T-helper 17 cell (primary cell): Measurements from ENCODE around the gene ZMYND10. TPM values are rescaled to one million over a fixed set of nuclear protein-coding genes. Genes with fewer than 3 reads are reported as not detected.
A peak's percentile ranks its signal among the peaks of the same experiment; 100 is the strongest.

ENCODE experiments used
- ATAC-seq: fragments of 150-1000 bp; cut with Tn5 transposase; 2 replicates; pipeline ENCODE4 v1.10.0; 2021; ENCODE audit warnings: mild to moderate bottlenecking, moderate library complexity
- DNase-seq, 3 donors: peaks; one replicate each; pipeline versions ENCODE4 v3.0.0 to v3.0.0-alpha.2; 2020 to 2021
- H3K9me3 ChIP-seq: one replicate; pipeline ENCODE4 v1.7.0; 2013; ENCODE audit warnings: low read length, mild to moderate bottlenecking; ENCODE audit not compliant: control insufficient read depth, poor library complexity, severe bottlenecking
- H3K27ac Mint-ChIP-seq: one replicate; pipeline ENCODE4 v1.8.0; 2022; ENCODE audit warnings: mild to moderate bottlenecking, moderate library complexity, mixed read lengths
- H3K27me3 Mint-ChIP-seq: one replicate; pipeline ENCODE4 v1.8.0; 2022; ENCODE audit warnings: mixed read lengths
- H3K36me3 Mint-ChIP-seq: one replicate; pipeline ENCODE4 v1.8.0; 2022; ENCODE audit warnings: low read depth, mixed read lengths
- H3K4me1 Mint-ChIP-seq: one replicate; pipeline ENCODE4 v1.8.0; 2022; ENCODE audit warnings: mild to moderate bottlenecking, mixed read lengths
- H3K4me3 Mint-ChIP-seq: one replicate; pipeline ENCODE4 v1.8.0; 2022; ENCODE audit warnings: mild to moderate bottlenecking, moderate library complexity, mixed read lengths
- total RNA-seq, 4 donors: library from RNA in 2 of 4; stranded (reverse) in 2 of 4; gene quantifications; one replicate each; pipeline ENCODE4 v1.2.3 and lab custom pipeline; 2022 to 2026

The ZMYND10 gene
- total RNA-seq, 2 donors from 2014 or later = 1.1 to 1.3 TPM

DNA sequence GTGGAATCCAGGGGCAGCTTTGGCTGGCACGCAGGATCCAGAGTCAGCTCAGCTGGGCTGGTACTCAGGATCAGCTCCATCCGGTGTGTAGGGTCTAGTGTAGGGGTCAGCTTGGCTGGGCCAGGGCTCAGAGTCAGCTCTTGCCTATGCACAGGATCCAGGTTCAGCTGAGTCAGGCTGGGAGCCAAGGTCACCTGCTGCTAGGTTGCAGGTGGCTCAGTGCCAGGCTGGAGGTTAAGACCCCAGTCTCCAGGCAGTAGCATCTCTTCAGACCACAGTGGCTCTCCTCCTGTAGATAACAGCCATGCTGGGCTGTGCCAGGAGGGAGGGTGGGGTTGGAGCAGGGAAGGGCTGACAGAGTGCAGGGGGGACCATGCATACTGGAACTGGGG, 48.2 kb downstream of the ZMYND10 start:
- Mint-ChIP-seq H3K27ac (peak overlapping the region; percentile 97), H3K4me1 (peaks cover 28% of the 10 kb centered on the region), H3K36me3 (no peaks in the 10 kb centered on the region), H3K4me3 (no peak overlapping the region), H3K27me3 (no peaks in the 10 kb centered on the region)
- H3K9me3 ChIP-seq = no peaks in the 10 kb centered on the region
- DNase-seq = no peak
- ATAC-seq = no peak

DNA sequence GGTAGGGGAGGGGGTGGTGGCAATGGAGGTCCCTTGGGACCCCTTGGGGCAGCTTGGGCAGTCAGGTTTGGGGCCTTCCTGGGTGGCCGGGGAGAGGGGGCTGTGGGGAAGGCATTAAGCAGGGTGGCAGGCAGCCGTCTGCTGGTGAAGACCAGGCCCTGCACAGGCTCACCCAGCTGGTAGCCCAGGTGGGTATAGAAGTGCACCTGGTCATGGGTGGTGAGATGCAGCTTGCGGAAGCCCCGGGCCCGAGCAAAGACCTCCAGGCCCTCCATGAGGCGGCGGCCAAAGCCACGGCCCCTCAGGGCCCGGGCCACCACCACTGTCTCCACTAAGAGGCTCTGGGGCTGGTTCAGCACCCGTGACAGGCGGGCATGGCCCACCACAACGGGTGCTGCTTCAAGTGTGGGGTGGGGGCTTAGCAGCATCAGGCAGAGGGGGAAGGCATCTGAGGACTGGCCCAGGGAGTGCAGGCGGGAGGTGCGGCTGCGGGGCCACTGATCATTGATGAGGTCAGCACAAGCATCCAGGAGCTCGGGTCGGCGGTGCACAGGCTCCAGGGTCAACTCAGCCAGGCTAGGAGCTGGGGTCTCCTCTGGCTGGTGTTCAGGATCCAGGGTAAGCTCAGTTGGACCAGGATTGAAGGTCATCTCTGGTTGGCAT, 48.7 kb downstream of the ZMYND10 start:
- Mint-ChIP-seq H3K4me1 (peaks cover 30% of the 10 kb centered on the region), H3K4me3 (peak overlapping the region; percentile 55), H3K27ac (peak overlapping the region; percentile 97), H3K36me3 (no peaks in the 10 kb centered on the region), H3K27me3 (no peaks in the 10 kb centered on the region)
- ATAC-seq (no peak), DNase-seq (no peak)
- no peaks in the 10 kb centered on the region for H3K9me3 ChIP-seq

DNA sequence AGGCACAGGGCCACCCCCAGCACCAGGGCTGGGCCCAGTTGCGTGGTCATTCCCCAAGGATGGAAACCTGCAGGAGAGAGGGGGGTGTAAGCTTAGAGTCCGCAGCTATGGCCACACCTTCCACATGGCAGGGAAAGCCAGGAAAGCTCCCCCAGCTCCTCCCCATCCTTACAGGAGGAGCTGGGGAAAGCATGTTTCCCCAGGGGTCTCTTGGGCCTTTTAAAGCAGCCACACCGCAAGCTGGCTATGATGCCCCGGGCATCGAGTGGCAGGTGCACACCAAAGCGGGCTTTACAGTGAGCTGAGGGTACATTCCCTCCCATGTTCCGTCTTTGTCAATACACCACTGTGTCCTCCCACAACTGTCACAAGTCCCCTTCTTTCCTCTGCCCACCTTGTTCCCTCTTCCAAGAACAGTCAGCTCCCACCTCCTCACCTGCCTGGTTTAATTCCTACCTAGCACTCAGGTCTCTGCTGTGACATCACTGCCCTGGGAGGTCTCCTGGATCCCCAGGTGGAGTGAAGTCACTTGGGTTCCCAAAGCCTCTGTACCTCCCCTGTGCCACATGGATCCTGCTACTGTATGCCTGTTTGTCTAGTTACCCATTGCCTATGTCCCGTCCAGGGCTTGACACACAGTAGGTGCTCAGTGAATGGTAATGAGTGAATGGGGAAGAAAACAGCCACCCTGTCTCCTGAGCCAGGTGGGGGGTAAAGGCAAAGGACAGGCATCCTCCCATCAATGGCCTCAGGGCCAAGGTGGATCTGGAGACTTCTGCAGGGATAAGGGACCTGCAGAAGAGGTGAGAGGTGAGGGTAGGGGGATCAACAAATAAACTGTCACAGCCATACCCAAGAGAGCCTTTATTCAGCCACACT, 49.7 kb downstream of the ZMYND10 start:
- DNase-seq (no peak), ATAC-seq (no peak)
- Mint-ChIP-seq H3K27me3 (no peaks in the 10 kb centered on the region), H3K4me1 (peaks cover 32% of the 10 kb centered on the region), H3K36me3 (no peaks in the 10 kb centered on the region), H3K27ac (no peak overlapping the region), H3K4me3 (no peak overlapping the region)
- no peaks in the 10 kb centered on the region for H3K9me3 ChIP-seq

DNA sequence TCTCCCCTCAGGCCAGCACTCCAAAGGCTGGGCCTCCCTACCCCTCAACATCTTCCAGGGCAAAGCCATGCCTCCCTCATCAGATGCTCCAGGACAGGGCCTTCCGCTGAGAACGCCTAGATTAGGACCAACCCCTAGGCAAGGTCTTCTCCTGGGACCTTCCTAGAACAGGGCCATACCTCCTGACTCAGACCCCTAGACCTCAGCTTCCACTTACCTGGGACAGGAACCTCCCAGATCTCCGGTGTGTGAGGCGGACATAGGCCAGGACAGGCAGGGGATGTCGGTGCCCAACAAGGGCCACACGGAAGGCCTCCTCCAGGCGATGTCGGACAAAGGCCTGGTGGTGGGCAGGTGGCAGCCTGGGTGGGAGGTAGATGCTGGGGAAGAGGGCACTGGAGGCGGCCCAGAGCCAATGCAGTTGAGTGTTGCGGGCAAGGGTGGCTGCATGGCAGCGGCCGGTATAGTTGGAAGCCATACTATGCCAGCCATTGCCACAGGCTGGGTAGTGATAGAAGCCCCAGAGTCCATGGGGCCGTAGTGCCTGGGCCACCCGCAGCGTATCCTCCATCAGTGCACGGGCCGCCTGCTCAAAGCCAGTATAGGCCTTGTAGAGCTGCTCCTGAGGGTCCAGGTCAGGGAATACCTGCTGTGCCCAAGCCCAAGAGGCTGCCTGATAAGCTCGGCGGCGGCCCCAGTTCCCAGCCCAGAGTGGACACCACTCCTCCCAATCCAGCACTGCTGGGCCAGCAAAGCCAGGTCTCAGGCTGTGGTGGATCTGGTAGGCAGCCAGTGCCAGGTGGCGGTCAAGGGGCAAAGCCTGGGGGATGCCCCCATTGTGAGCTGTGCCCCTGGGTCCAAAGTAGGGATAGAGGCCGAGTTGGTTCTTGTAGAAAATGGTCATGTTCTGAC, 50.8 kb downstream of the ZMYND10 start:
- H3K27ac Mint-ChIP-seq = no peak overlapping the region
- H3K4me1 Mint-ChIP-seq = peaks cover 25% of the 10 kb centered on the region

DNA sequence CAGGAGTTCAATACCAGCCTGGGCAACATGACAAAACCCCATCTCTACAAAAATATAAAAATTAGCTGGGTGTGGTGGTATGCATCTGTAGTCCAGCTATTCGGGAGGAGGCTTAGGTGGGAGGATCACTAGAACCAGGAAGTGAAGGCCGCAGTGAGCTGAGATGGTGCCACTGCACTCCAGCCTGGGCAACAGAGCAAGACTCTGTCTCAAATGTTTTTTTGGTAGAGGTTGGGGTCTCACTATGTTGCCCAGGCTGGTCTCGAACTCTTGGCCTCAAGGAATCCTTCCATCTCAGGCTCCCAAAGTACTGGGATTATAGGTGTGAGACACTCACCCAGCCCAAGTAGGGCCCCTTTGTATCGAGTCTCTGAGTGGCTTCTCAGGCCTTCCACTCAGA, 51.4 kb downstream of the ZMYND10 start:
- Mint-ChIP-seq H3K4me1 (peaks cover 24% of the 10 kb centered on the region), H3K27ac (no peak overlapping the region), H3K36me3 (no peaks in the 10 kb centered on the region), H3K4me3 (no peak overlapping the region), H3K27me3 (no peaks in the 10 kb centered on the region)
- ATAC-seq (no peak), DNase-seq (no peak)
- H3K9me3 ChIP-seq = no peaks in the 10 kb centered on the region

More for the DNA sequence above, 50.8 kb downstream of the ZMYND10 start:
- no peaks in the 10 kb centered on the region for H3K36me3 Mint-ChIP-seq
- no peak overlapping the region for H3K4me3 Mint-ChIP-seq
- ATAC-seq (no peak), DNase-seq (peak in 1 of 3 donors; percentile 3)
- no peaks in the 10 kb centered on the region for H3K27me3 Mint-ChIP-seq
- no peaks in the 10 kb centered on the region for H3K9me3 ChIP-seq

GRCh38 chr3:50293079-50293801, 52.3 kb downstream of the ZMYND10 start:
- H3K9me3 ChIP-seq = no peaks in the 10 kb centered on the region
- Mint-ChIP-seq H3K27ac (peak overlapping the region; percentile 89), H3K27me3 (no peaks in the 10 kb centered on the region), H3K4me1 (peaks cover 18% of the 10 kb centered on the region), H3K4me3 (peak overlapping the region; percentile 92), H3K36me3 (no peaks in the 10 kb centered on the region)
- ATAC-seq = no peak
- no peak for DNase-seq

DNA sequence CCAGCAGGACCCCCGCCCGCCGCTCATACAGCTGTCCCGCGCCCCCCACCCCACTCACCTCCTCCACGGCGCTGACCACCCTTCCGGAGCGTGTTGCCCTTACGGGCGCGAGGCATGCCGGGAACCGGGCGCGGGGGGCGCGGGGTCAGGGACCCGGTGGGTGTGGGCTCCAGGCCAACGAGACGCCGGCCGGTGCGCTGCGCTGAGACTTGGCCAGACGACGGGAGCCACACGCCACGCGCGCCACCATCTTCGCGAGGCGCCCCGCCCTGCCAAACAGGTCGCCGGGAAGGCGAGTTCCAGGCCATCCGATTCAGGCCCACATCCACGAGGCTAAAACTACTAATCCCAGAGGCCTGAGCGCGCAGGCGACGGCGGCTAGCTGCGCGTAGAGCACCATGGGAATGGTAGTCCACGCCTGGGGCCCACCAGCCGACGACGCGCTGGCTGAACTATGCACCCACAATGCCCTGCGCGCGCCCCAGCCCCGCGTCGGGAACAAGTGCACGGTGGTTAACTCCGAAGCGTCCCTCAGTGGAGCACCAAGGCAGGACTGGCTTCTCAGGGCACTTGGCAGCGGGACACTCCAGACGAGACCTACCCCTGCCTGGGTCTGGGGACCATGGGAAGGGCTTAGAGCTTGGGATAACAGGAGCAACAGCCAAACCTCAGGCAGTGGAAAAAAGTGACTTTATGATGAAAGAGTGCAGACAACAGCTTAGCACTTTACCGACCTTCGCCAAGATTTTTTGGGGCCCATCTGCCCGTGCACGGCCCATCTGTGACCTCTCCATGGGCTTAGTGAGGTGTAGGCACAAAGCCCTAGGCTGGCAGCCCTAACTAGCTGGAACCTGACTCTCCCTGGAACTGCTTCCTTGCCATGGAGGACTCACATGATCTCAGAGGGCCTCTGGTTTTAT, 53.1 kb downstream of the ZMYND10 start, which contains the start of gene IFRD2:
Gene IFRD2, minus strand, starts transcription at position 271 of the 920 bp plus-strand sequence. Its CDS starts 155 bp downstream, at position 116.
- ATAC-seq (peak; percentile 99), DNase-seq (peak; percentile 90 to 93 (median 92))
- no peaks in the 10 kb centered on the region for H3K9me3 ChIP-seq
- peaks cover 14% of the 10 kb centered on the region for H3K4me1 Mint-ChIP-seq
- H3K27ac Mint-ChIP-seq = peak within 1 kb of the TSS; percentile 89
- H3K27me3 Mint-ChIP-seq = no peaks in the 10 kb centered on the region
- H3K4me3 Mint-ChIP-seq = peak within 1 kb of the TSS; percentile 92
- H3K36me3 Mint-ChIP-seq = no peaks in the 10 kb centered on the region

Other genes starting within 250 kb of the ZMYND10 start
- under 1 TPM in 1 of 2 donors, not detected in 1; 0.18 TPM for gene SEMA3F, start 190.4 kb downstream of the ZMYND10 start, total RNA-seq
- gene GNAT1, start 154.1 kb downstream of the ZMYND10 start, total RNA-seq = under 1 TPM in 1 of 2 donors, not detected in 1; 0.10 TPM
- under 1 TPM in 1 of 2 donors, not detected in 1; 0.78 TPM for gene SLC38A3, start 140.5 kb downstream of the ZMYND10 start, total RNA-seq
- 100 to 1,000 TPM; 266 to 288 TPM for gene GNAI2, start 109.5 kb downstream of the ZMYND10 start, total RNA-seq
- 1 to 10 TPM; 1.7 to 1.8 TPM for gene SEMA3B, start 76.6 kb downstream of the ZMYND10 start, total RNA-seq
- gene LSMEM2, start 66.6 kb downstream of the ZMYND10 start, total RNA-seq = not detected
- gene IFRD2, start 53.3 kb downstream of the ZMYND10 start, total RNA-seq = 10 to 100 TPM; 46.7 to 49.2 TPM
- gene HYAL3, start 46.3 kb downstream of the ZMYND10 start, total RNA-seq = 1 to 10 TPM; 2.7 to 3.7 TPM
- gene NAA80, start 46.3 kb downstream of the ZMYND10 start, total RNA-seq = 10 to 100 TPM; 35.3 to 42.9 TPM
- gene HYAL1, start 42.2 kb downstream of the ZMYND10 start, total RNA-seq = under 1 TPM in 1 of 2 donors, not detected in 1; 0.44 TPM
- 1 to 10 TPM; 1.6 to 2.1 TPM for gene HYAL2, start 23.0 kb downstream of the ZMYND10 start, total RNA-seq
- gene TUSC2, start 17.5 kb downstream of the ZMYND10 start, total RNA-seq = 10 to 100 TPM; 17.7 to 18.0 TPM
- gene RASSF1, start 4.9 kb downstream of the ZMYND10 start, total RNA-seq = 100 to 1,000 TPM in 1 of 2 donors, 10 to 100 TPM in 1; 83.5 to 105 TPM
- gene NPRL2, start 5.0 kb upstream of the ZMYND10 start, total RNA-seq = 10 to 100 TPM; 27.5 to 29.1 TPM
- gene CYB561D2, start 5.1 kb upstream of the ZMYND10 start, total RNA-seq = 10 to 100 TPM; 20.8 to 27.2 TPM
- gene TMEM115, start 13.8 kb upstream of the ZMYND10 start, total RNA-seq = 10 to 100 TPM; 16.7 to 17.4 TPM
- gene CACNA2D2, start 157.9 kb upstream of the ZMYND10 start, total RNA-seq = 1 to 10 TPM; 2.2 to 3.5 TPM
- 10 to 100 TPM; 15.0 to 17.1 TPM for gene C3orf18, start 222.0 kb upstream of the ZMYND10 start, total RNA-seq
- 10 to 100 TPM; 22.7 to 25.1 TPM for gene HEMK1, start 223.8 kb upstream of the ZMYND10 start, total RNA-seq